ENCODE results near the gene DCUN1D2.

GRCh38 chr13:113533161-113533840 is 42.8 kb upstream of the DCUN1D2 start:
- TF ChIP-seq CTCF (IDR thresholded peaks at IDR 0.05) (no peak), POLR2AphosphoS5 (IDR thresholded peaks at IDR 0.05) (no peak)

Data from transverse colon (tissue), 4 donors.